Kidney (tissue), 14 donors: ENCODE data around the gene AKAP9. TPM values are rescaled to one million over a fixed set of nuclear protein-coding genes. Genes with fewer than 3 reads are reported as not detected.

Experiments used
- DNase-seq, 5 donors: peaks; one replicate each; pipeline ENCODE4 v3.0.0-alpha.2; 2013 to 2020
- FAIRE-seq: peaks from 2 replicates; lab custom pipeline; 2012; peaks lifted over from hg19 to GRCh38; lab: Jason Lieb, UNC
- H3K27ac ChIP-seq, 2 donors: one replicate each; pipeline ENCODE4 v1.7.0; 2013; ENCODE audit warnings: low read depth in 2 of 2, low read length in 2 of 2, inconsistent platforms in 1 of 2
- H3K27me3 ChIP-seq: one replicate; pipeline ENCODE4 v1.7.1; 2013; ENCODE audit warnings: low read length, inconsistent platforms; ENCODE audit not compliant: control insufficient read depth, insufficient read depth
- H3K36me3 ChIP-seq, 3 donors: one replicate each; pipeline versions ENCODE4 v1.7.0 to v1.7.1; 2013; ENCODE audit warnings: low read length in 3 of 3, control low read depth in 1 of 3, inconsistent platforms in 1 of 3; ENCODE audit not compliant: insufficient read depth in 3 of 3, control insufficient read depth in 2 of 3
- H3K4me1 ChIP-seq, 3 donors: one replicate each; pipeline versions ENCODE4 v1.7.0 to v1.7.1; 2013; ENCODE audit warnings: low read length in 3 of 3, inconsistent platforms in 1 of 3, low read depth in 1 of 3; ENCODE audit not compliant: control insufficient read depth in 2 of 3, insufficient read depth in 2 of 3
- H3K4me3 ChIP-seq, 3 donors: one replicate each; pipeline versions ENCODE4 v1.7.0 to v1.8.1; 2013; ENCODE audit warnings: low read length in 3 of 3, control low read depth in 1 of 3, inconsistent platforms in 1 of 3
- H3K9ac ChIP-seq, 3 donors: one replicate each; pipeline versions ENCODE4 v1.7.0 to v1.7.1; 2013; ENCODE audit warnings: low read length in 3 of 3, control low read depth in 1 of 3, inconsistent platforms in 1 of 3
- H3K9me3 ChIP-seq, 3 donors: one replicate each; pipeline versions ENCODE4 v1.7.0 to v1.7.1; 2013; ENCODE audit warnings: low read length in 3 of 3, control low read depth in 1 of 3, inconsistent platforms in 1 of 3; ENCODE audit not compliant: control insufficient read depth in 2 of 3, insufficient read depth in 1 of 3
- CTCF ChIP-seq: IDR thresholded peaks from 3 replicates; pipeline ENCODE4 v1.5.1; 2012; ENCODE audit warnings: mild to moderate bottlenecking, moderate library complexity, borderline replicate concordance; ENCODE audit not compliant: insufficient read depth; ENCODE audit errors: extremely low read depth
- intact Hi-C: fragments of 100-400 bp; cut with DNase I; formaldehyde crosslinking; loops from one replicate; pipeline ENCODE4 v1.11.1; 2022
- polyA plus RNA-seq: library from polyadenylated mRNA; stranded (reverse); fragments of 350-450 nt; fragmentation: Illumina TruSeq; extraction: RNeasy Lipid Tissue Mini Kit (QIAGEN cat#74804); gene quantifications from one replicate; pipeline ENCODE4 v1.2.3, GENCODE V29; 2014; ENCODE audit warnings: low read depth, low replicate concordance; ENCODE audit not compliant: insufficient read depth
- total RNA-seq: library from RNA; stranded (reverse); fragmentation: NEBNext Ultra II Directional; extraction: Animal tissue kit (Norgen Biotek cat#: 25700); gene quantifications from one replicate; pipeline ENCODE4 v1.2.1, GENCODE V29; 2021
- donor health status: control.
- donor health status: control.
- donor health status: control.
- donor health status: control.
- donor health status: control.
- donor health status: DM: yes; HTN: yes; CAD: no.
- donor health status: Normal renal cell carcinoma (clear cell type).

The AKAP9 gene
- total and polyA plus RNA-seq, 2 donors from 2014 or later: 18.5 to 66.8 TPM

- Histone ChIP-seq H3K9ac (no peak overlapping the region), H3K4me1 (no peaks in the 10 kb centered on the region), H3K4me3 (peak overlapping the region in 1 of 3 donors; percentile 17), H3K27me3 (no peaks in the 10 kb centered on the region), H3K27ac (no peak overlapping the region), H3K36me3 (peaks cover 3 to 15% (median 4%) of the 10 kb centered on the region in 3 donors), H3K9me3 (no peaks in the 10 kb centered on the region)
- intact Hi-C loops: no loop called here
- no peak for FAIRE-seq
- DNase-seq: no peak
- TF ChIP-seq CTCF: no peak
Observed at GRCh38 chr7:92042056-92042737, 101.5 kb downstream of the AKAP9 start.

GRCh38 chr7:92043098-92043497 lies 102.4 kb downstream of the AKAP9 start:
- FAIRE-seq (no peak), DNase-seq (no peak)
- Histone ChIP-seq H3K27me3 (no peaks in the 10 kb centered on the region), H3K9me3 (no peaks in the 10 kb centered on the region), H3K27ac (no peak overlapping the region), H3K4me1 (no peaks in the 10 kb centered on the region), H3K9ac (no peak overlapping the region), H3K4me3 (no peak overlapping the region), H3K36me3 (peaks cover 3 to 15% (median 4%) of the 10 kb centered on the region in 3 donors)
- intact Hi-C loops: no loop called here
- TF ChIP-seq CTCF: no peak

GRCh38 chr7:92043637-92044036 lies 103.0 kb downstream of the AKAP9 start:
- intact Hi-C loops: no loop called here
- Histone ChIP-seq H3K9ac (no peak overlapping the region), H3K9me3 (no peaks in the 10 kb centered on the region), H3K36me3 (peaks cover 3 to 17% (median 4%) of the 10 kb centered on the region in 3 donors), H3K4me3 (no peak overlapping the region), H3K27ac (no peak overlapping the region), H3K27me3 (no peaks in the 10 kb centered on the region), H3K4me1 (no peaks in the 10 kb centered on the region)
- no peak for TF ChIP-seq CTCF
- FAIRE-seq: no peak
- DNase-seq: no peak
